GM13976 (cell line): ENCODE data around the gene AQP3.

Experiments used
- DNase-seq: peaks from one replicate; pipeline ENCODE4 v3.0.0; 2012; ENCODE audit warnings: low spot score
- CTCF ChIP-seq: IDR thresholded peaks from 2 replicates; pipeline ENCODE4 v1.5.1; 2012; ENCODE audit warnings: borderline replicate concordance, mild to moderate bottlenecking; ENCODE audit not compliant: insufficient read depth; ENCODE audit errors: extremely low read depth, missing control alignments, control extremely low read depth
- in situ Hi-C: fragments of 300-500 bp; cut with MboI; formaldehyde crosslinking; loops from one replicate; pipeline ENCODE4 v1.12.0; 2022; ENCODE audit warnings: low sequenced_read_pairs, mixed read lengths, inconsistent platforms; ENCODE audit not compliant: unreplicated experiment

AQP3 gene

GRCh38 chr9:33449715-33450114 is 2.3 kb upstream of the AQP3 start:
- in situ Hi-C loops, result no loop called here
- DNase-seq, result no peak
- no peak for TF ChIP-seq CTCF

GRCh38 chr9:33447799-33448553 is 583 bp upstream of the AQP3 start:
- peak; percentile 44 for DNase-seq
- TF ChIP-seq CTCF, result no peak
- in situ Hi-C loops, result no loop called here

DNA sequence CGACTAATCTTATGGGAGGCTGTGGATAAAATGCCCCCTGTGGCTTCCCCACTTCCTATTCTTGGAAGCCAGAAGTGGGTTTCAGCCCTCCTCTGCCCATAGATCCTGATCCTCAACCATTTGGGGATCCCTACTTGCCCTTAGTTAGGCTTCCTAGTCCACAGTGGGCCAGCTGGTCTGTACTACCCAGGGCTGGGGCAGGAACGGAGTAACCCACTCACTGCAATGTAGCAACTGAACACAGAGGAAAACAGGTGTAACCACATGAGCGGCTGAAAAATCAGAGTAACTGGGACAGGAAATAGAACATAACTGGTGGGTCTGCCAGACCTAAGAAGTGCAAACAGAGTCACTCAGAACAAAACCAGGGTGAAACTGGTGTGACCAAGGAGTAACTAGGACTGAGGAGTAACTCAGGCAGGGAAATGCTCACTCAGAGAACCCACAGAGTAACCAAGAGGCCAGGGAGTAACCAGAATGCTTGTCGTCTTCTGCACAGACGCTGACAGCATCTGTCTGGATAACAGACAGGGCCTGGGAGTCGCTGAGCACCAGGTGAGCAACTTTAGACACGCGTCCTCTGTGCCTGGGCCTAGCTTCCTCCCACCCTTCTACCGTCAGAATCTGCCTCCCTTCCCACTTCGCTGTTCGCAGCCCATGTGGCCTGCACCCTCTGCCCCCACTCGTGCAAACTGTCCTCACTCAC is 1.0 kb downstream of the AQP3 start:
- in situ Hi-C loops, result no loop called here
- peak; percentile 76 for DNase-seq
- TF ChIP-seq CTCF, result no peak

DNA sequence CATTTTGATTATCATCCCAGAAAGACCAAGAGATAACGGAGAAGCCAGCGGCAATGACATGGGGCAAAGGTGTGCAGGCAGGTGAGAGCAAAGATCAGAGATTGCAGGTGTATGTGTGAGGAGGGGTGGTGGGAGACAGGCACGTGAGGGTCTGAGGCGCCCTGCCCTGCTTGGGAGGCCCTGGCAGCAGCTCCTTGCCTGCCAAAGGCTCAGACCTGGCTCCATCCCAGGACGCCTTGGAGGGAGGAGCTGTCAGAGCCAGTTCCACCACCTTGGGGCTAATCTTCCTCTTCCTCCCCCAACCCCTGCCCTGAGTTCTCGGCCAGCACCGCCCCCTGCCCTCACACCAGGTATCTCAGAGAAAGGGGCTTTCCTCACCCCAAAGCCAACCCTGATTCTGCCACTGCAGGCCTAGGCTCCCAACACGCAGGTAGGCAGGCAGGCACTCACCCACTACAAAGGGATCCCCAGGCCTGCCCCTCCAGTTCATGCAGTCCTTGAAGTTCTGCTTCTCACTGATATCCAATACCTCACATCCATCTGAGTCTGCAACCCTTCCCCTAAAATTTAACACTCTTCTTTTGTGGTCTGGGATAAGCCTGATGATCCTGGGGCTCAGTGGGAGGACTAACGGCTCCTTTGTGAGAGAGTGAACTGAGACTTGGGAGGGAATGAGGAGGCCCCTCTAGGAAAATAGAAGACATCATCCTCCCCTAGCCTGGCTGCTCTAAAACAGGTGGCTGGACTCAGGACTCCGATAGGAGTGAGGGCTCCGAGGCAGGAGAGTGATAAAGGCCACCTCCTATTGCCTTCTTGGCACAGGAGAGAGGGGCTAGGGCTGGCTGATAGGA is 1.8 kb downstream of the AQP3 start:
- TF ChIP-seq CTCF, result no peak
- in situ Hi-C loops, result no loop called here
- no peak for DNase-seq

DNA sequence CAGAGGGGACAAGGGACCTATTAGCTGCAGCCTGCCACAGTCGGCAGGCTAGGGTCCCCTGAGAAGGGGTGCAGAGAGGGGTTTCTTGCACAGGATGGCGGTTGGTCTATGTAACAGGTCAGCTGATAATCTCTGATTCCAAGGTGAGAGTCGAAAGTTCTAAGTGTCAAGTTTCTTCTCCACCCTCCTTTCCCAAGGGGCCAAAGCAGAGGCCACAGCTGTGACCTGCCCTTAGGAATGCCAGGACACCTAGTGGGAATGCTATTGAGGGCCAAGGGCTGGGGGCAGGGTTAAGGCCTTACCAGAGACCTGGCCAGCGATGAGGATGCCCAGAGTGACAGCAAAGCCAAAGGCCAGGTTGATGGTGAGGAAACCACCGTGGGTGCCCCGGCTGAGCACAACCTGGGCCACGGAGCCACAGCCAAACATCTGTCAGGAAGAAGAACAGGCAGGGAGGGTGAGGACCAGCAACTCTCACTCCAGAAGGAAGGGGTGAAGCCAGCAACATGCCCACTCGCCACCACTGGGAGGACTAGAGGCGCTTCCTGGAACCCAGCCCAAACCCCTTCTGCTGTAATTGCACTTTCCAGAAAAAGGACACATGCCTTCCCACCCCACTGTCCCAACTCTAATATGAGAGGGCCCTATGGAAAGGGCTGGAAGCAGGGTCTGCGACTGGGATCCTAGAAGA is 3.8 kb downstream of the AQP3 start:
- DNase-seq, result no peak
- in situ Hi-C loops, result no loop called here
- no peak for TF ChIP-seq CTCF

GRCh38 chr9:33443047-33443446 is 4.3 kb downstream of the AQP3 start:
- in situ Hi-C loops, result no loop called here
- TF ChIP-seq CTCF, result no peak
- no peak for DNase-seq
